ENCODE data around the gene NSUN7.
A peak's percentile ranks its signal among the peaks of the same experiment; 100 is the strongest.

The NSUN7 gene

DNA sequence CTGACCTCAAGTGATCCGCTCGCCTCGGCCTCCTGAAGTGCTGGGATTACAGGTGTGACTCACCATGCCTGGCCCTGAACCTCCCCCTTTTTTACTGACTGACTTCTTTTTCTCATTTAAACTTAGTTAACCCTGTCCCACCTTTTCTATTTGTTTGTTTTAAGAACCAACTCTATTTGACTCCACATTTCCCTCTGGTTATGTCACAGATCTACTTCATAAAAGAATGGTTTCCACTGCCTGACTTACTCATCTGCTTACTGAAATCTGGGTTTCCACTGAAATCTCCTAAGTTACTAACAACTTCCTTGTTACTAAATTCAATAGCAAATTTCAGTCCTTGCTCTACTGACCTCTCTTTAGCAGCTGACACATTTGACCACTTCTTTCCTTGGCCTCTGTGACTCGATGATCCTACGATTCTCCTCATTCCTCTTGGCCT lies 28.0 kb upstream of the NSUN7 start:
- TF ChIP-seq ZNF768 (tag by site-specific recombination; IDR thresholded peaks at IDR 0.05) (no peak), ZNF132 (tag by site-specific recombination; IDR thresholded peaks at IDR 0.05; ENCODE audit: borderline replicate concordance) (no peak), EGR2 (tag by site-specific recombination; IDR thresholded peaks at IDR 0.05; ENCODE audit: low read depth) (no peak), PBX3 (CRISPR knock-in tag; IDR thresholded peaks at IDR 0.05) (no peak), ZNF174 (tag by site-specific recombination; IDR thresholded peaks at IDR 0.05) (no peak), ZNF214 (tag by site-specific recombination; IDR thresholded peaks at IDR 0.05; ENCODE audit: borderline replicate concordance) (no peak), ZNF514 (tag by site-specific recombination; IDR thresholded peaks at IDR 0.05) (no peak), WT1 (tag by site-specific recombination; IDR thresholded peaks at IDR 0.05) (no peak), ZNF221 (tag by site-specific recombination; IDR thresholded peaks at IDR 0.05; ENCODE audit: borderline replicate concordance) (no peak), ZNF776 (tag by site-specific recombination; IDR thresholded peaks at IDR 0.05; ENCODE audit: borderline replicate concordance) (no peak), ZNF843 (tag by site-specific recombination; IDR thresholded peaks at IDR 0.05) (no peak), ZFHX2 (tag by site-specific recombination; conservative IDR thresholded peaks at IDR 0.05) (no peak), KLF16 (tag by site-specific recombination; IDR thresholded peaks at IDR 0.05) (no peak), GLIS2 (tag by site-specific recombination; IDR thresholded peaks at IDR 0.05) (no peak), ZNF76 (tag by site-specific recombination; IDR thresholded peaks at IDR 0.05; ENCODE audit: borderline replicate concordance, low read depth) (no peak), ZNF311 (tag by site-specific recombination; IDR thresholded peaks at IDR 0.05; ENCODE audit: borderline replicate concordance) (no peak), ZNF266 (tag by site-specific recombination; IDR thresholded peaks at IDR 0.05; ENCODE audit: low read depth) (no peak)
- TF ChIP-seq, protein P1, sequence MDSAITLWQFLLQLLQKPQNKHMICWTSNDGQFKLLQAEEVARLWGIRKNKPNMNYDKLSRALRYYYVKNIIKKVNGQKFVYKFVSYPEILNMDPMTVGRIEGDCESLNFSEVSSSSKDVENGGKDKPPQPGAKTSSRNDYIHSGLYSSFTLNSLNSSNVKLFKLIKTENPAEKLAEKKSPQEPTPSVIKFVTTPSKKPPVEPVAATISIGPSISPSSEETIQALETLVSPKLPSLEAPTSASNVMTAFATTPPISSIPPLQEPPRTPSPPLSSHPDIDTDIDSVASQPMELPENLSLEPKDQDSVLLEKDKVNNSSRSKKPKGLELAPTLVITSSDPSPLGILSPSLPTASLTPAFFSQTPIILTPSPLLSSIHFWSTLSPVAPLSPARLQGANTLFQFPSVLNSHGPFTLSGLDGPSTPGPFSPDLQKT (IDR thresholded peaks at IDR 0.05; ENCODE audit: borderline replicate concordance, low read depth, low read length): no peak
- no peaks in the 10 kb centered on the region for H3K4me1 ChIP-seq (ENCODE audit: control insufficient read depth, insufficient read depth, low read length)
- no peaks in the 10 kb centered on the region for H3K36me3 ChIP-seq (ENCODE audit: control insufficient read depth in 2 of 2, insufficient read depth in 1 of 2, low read length in 2 of 2)
- no peak overlapping the region for H3K4me3 ChIP-seq (ENCODE audit: low read depth, low read length)
- CTCF ChIA-PET: no interaction called here
- POLR2A ChIA-PET: no interaction called here
- no peaks in the 10 kb centered on the region for H3K9me3 ChIP-seq (ENCODE audit: control insufficient read depth, insufficient read depth, low read depth, low read length)
- no peak overlapping the region for H3K27ac ChIP-seq (ENCODE audit: extremely low read depth, low read depth, low read length)

DNA sequence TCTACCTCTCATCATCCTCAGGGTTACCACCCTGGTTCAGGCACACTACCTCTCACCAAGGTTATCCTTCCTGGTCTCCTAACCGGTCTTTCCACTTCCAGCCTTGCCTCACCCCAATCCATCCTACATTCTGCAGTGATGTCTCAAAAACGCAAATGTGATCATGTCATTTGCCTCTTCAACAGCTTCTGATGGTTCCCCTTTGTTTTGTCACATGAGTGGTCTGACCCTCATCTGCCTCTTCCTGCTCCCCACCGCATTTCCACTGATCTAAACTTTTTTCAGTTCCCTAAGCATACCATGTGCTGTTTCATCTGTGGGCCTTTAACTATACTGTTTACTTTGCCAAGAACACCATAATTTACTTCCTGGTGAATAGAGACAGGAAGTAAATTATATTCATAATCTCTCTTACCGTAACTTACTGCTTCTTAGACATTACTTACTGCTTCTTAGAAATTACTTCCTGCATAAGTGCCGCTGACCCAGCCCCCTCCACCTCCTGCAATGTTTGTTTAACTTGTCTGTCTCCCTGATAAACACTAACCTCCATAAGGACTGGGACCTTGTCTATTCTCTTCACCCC lies 27.1 kb upstream of the NSUN7 start:
- Histone ChIP-seq H3K27ac (ENCODE audit: extremely low read depth, low read depth, low read length) (no peak overlapping the region), H3K4me1 (ENCODE audit: control insufficient read depth, insufficient read depth, low read length) (no peaks in the 10 kb centered on the region), H3K4me3 (ENCODE audit: low read depth, low read length) (no peak overlapping the region), H3K9me3 (ENCODE audit: control insufficient read depth, insufficient read depth, low read depth, low read length) (no peaks in the 10 kb centered on the region), H3K36me3 (ENCODE audit: control insufficient read depth in 2 of 2, insufficient read depth in 1 of 2, low read length in 2 of 2) (no peaks in the 10 kb centered on the region)
- ChIA-PET CTCF (no interaction called here), POLR2A (no interaction called here)
- TF ChIP-seq ZNF221 (tag by site-specific recombination; IDR thresholded peaks at IDR 0.05; ENCODE audit: borderline replicate concordance): no peak
- TF ChIP-seq, protein P2, sequence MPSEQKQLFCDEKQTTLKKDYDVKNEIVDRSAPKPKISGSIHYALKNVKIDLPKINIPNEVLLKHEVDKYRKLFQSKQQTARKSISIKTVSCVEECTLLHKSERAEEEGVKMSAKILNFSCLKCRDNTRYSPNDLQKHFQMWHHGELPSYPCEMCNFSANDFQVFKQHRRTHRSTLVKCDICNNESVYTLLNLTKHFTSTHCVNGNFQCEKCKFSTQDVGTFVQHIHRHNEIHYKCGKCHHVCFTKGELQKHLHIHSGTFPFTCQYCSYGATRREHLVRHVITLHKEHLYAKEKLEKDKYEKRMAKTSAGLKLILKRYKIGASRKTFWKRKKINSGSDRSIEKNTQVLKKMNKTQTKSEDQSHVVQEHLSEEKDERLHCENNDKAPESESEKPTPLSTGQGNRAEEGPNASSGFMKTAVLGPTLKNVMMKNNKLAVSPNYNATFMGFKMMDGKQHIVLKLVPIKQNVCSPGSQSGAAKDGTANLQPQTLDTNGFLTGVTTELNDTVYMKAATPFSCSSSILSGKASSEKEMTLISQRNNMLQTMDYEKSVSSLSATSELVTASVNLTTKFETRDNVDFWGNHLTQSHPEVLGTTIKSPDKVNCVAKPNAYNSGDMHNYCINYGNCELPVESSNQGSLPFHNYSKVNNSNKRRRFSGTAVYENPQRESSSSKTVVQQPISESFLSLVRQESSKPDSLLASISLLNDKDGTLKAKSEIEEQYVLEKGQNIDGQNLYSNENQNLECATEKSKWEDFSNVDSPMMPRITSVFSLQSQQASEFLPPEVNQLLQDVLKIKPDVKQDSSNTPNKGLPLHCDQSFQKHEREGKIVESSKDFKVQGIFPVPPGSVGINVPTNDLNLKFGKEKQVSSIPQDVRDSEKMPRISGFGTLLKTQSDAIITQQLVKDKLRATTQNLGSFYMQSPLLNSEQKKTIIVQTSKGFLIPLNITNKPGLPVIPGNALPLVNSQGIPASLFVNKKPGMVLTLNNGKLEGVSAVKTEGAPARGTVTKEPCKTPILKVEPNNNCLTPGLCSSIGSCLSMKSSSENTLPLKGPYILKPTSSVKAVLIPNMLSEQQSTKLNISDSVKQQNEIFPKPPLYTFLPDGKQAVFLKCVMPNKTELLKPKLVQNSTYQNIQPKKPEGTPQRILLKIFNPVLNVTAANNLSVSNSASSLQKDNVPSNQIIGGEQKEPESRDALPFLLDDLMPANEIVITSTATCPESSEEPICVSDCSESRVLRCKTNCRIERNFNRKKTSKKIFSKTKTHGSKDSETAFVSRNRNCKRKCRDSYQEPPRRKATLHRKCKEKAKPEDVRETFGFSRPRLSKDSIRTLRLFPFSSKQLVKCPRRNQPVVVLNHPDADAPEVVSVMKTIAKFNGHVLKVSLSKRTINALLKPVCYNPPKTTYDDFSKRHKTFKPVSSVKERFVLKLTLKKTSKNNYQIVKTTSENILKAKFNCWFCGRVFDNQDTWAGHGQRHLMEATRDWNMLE (tag by site-specific recombination; conservative IDR thresholded peaks at IDR 0.05; ENCODE audit: low read depth): 0 out of 2 replicates have a peak, but pooled peaks have one; percentile 21
- TF ChIP-seq GLIS1 (tag by site-specific recombination; IDR thresholded peaks at IDR 0.05): peak; percentile 16; the same call in 1 of the 2 replicates
- TF ChIP-seq, protein P3, sequence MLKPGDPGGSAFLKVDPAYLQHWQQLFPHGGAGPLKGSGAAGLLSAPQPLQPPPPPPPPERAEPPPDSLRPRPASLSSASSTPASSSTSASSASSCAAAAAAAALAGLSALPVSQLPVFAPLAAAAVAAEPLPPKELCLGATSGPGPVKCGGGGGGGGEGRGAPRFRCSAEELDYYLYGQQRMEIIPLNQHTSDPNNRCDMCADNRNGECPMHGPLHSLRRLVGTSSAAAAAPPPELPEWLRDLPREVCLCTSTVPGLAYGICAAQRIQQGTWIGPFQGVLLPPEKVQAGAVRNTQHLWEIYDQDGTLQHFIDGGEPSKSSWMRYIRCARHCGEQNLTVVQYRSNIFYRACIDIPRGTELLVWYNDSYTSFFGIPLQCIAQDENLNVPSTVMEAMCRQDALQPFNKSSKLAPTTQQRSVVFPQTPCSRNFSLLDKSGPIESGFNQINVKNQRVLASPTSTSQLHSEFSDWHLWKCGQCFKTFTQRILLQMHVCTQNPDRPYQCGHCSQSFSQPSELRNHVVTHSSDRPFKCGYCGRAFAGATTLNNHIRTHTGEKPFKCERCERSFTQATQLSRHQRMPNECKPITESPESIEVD (tag by site-specific recombination; IDR thresholded peaks at IDR 0.05): no peak
- no peak for TF ChIP-seq ZNF658 (tag by site-specific recombination; IDR thresholded peaks at IDR 0.05)
- TF ChIP-seq ZBTB7A (tag by site-specific recombination; IDR thresholded peaks at IDR 0.05; ENCODE audit: low read depth): no peak
- no peak for TF ChIP-seq ZNF133 (tag by site-specific recombination; IDR thresholded peaks at IDR 0.05)
- TF ChIP-seq ZSCAN5A (tag by site-specific recombination; IDR thresholded peaks at IDR 0.05): no peak
